Hepatocyte (in vitro differentiated cells): ENCODE data around the gene CCDC137. TPM values are rescaled to one million over a fixed set of nuclear protein-coding genes. Genes with fewer than 3 reads are reported as not detected.

ENCODE experiments used
- DNase-seq: peaks from one replicate; pipeline ENCODE4 v3.0.0-alpha.2; 2016; ENCODE audit warnings: low spot score
- H2AFZ ChIP-seq: fragments of 200-600 bp; sonication (generic); 2 replicates; pipeline ENCODE4 v1.6.0; 2016; ENCODE audit warnings: antibody characterized with exemption, mild to moderate bottlenecking
- H3K27ac ChIP-seq: fragments of 200-600 bp; sonication (generic); 2 replicates; pipeline ENCODE4 v1.5.1; 2016; ENCODE audit warnings: mild to moderate bottlenecking
- H3K27me3 ChIP-seq: fragments of 200-600 bp; sonication (generic); 2 replicates; pipeline ENCODE4 v1.6.1; 2016
- H3K36me3 ChIP-seq: fragments of 200-600 bp; sonication (generic); replicated peaks from 2 replicates; pipeline ENCODE4 v1.5.1; 2016; ENCODE audit warnings: low read depth; ENCODE audit not compliant: insufficient read depth
- H3K4me1 ChIP-seq: fragments of 200-600 bp; sonication (generic); 2 replicates; pipeline ENCODE4 v1.5.1; 2016; ENCODE audit warnings: mild to moderate bottlenecking, moderate library complexity; ENCODE audit not compliant: insufficient read depth
- H3K4me2 ChIP-seq: fragments of 200-600 bp; sonication (generic); 2 replicates; pipeline ENCODE4 v1.6.0; 2016
- H3K4me3 ChIP-seq: fragments of 200-600 bp; sonication (generic); 2 replicates; pipeline ENCODE4 v1.5.1; 2016; ENCODE audit warnings: mild to moderate bottlenecking
- H3K79me2 ChIP-seq: fragments of 200-600 bp; sonication (generic); 2 replicates; pipeline ENCODE4 v1.6.0; 2017; ENCODE audit warnings: mild to moderate bottlenecking
- H3K9me2 ChIP-seq: fragments of 200-600 bp; sonication (generic); replicated peaks from 2 replicates; pipeline ENCODE4 v1.6.0; 2017; ENCODE audit warnings: mild to moderate bottlenecking; ENCODE audit not compliant: insufficient read depth
- H3K9me3 ChIP-seq: fragments of 200-600 bp; sonication (generic); 2 replicates; pipeline ENCODE4 v1.5.1; 2016; ENCODE audit warnings: low read depth, mild to moderate bottlenecking
- H4K20me1 ChIP-seq: fragments of 200-600 bp; sonication (generic); 2 replicates; pipeline ENCODE4 v1.6.0; 2016; ENCODE audit warnings: mild to moderate bottlenecking; ENCODE audit not compliant: insufficient read depth, poor library complexity, severe bottlenecking
- CTCF ChIP-seq: fragments of 200-600 bp; sonication (generic); IDR thresholded peaks from 2 replicates; pipeline ENCODE4 v1.5.1; 2016; ENCODE audit warnings: antibody characterized with exemption, mild to moderate bottlenecking; ENCODE audit not compliant: poor library complexity
- EZH2 ChIP-seq: fragments of 200-600 bp; sonication (generic); IDR thresholded peaks from 2 replicates; pipeline ENCODE4 v1.6.1; 2016; ENCODE audit warnings: antibody characterized with exemption, mild to moderate bottlenecking, borderline replicate concordance
- EZH2phosphoT487 ChIP-seq: fragments of 200-600 bp; sonication (generic); IDR thresholded peaks from one replicate; pipeline ENCODE4 v1.6.1; 2018; ENCODE audit warnings: antibody characterized with exemption, mild to moderate bottlenecking, low read depth, moderate library complexity; ENCODE audit not compliant: unreplicated experiment, severe bottlenecking
- WGBS: methylation state at CpG from one replicate; pipeline ENCODE4 v1.1.6; 2016; ENCODE audit warnings: low lambda C conversion rate; ENCODE audit errors: missing lambda C conversion rate; 5-methylcytosine and 5-hydroxymethylcytosine counted together
- polyA plus RNA-seq: library from polyadenylated mRNA; unstranded; fragments of >200 nt; fragmentation: Nextera tagmentation; extraction: Ambion mirVana; gene quantifications from 2 replicates; pipeline ENCODE4 v1.2.1, GENCODE V29; 2016
- total RNA-seq: library from RNA; depleted of rRNA; stranded (reverse); fragments of >200 nt; gene quantifications from 2 replicates; pipeline ENCODE4 v1.2.3, GENCODE V29; 2014

Gene CCDC137
- total and polyA plus RNA-seq, 2 experiments from 2014 or later, result 8.3 to 20.5 TPM

DNA sequence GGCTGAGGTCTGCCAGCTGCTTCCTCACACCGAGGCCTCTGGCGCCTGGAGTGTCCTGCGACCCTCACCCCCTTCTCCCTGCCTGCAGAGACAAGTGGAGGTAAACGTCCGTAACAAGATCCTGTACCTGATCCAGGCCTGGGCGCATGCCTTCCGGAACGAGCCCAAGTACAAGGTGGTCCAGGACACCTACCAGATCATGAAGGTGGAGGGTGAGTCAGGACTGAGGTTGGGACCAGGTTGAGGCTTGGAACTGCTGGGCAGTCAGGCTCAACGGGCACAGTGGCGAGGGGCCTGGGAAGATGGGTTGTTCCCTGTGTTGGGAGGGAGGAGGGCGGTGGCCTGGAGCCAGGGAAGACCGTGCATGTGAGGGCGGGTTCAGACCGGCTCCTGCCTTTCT lies 22.1 kb downstream of the CCDC137 start:
- no peak overlapping the region for H3K27ac ChIP-seq
- H3K4me2 ChIP-seq, result no peak overlapping the region
- no peaks in the 10 kb centered on the region for H3K27me3 ChIP-seq
- H3K9me3 ChIP-seq, result no peaks in the 10 kb centered on the region
- no peak for DNase-seq
- no peak for TF ChIP-seq EZH2
- peaks cover 44% of the 10 kb centered on the region for H3K79me2 ChIP-seq
- no peak overlapping the region for H3K4me3 ChIP-seq
- peaks cover 15% of the 10 kb centered on the region for H4K20me1 ChIP-seq
- H3K9me2 ChIP-seq, result no peaks in the 10 kb centered on the region
- 98% methylated on average over 14 of the region's 14 CpGs for WGBS
- no peaks in the 10 kb centered on the region for H3K36me3 ChIP-seq
- H2AFZ ChIP-seq, result no peak overlapping the region
- peaks cover 12% of the 10 kb centered on the region for H3K4me1 ChIP-seq

- no peaks in the 10 kb centered on the region for H3K9me3 ChIP-seq
- H4K20me1 ChIP-seq, result peaks cover 11% of the 10 kb centered on the region
- no peak overlapping the region for H2AFZ ChIP-seq
- H3K4me2 ChIP-seq, result no peak overlapping the region
- TF ChIP-seq EZH2phosphoT487, result no peak
- TF ChIP-seq CTCF, result no peak
- no peak for TF ChIP-seq EZH2
- H3K4me1 ChIP-seq, result peaks cover 5% of the 10 kb centered on the region
- no peaks in the 10 kb centered on the region for H3K27me3 ChIP-seq
- DNase-seq, result no peak
- no peak overlapping the region for H3K27ac ChIP-seq
- H3K9me2 ChIP-seq, result no peaks in the 10 kb centered on the region
- peaks cover 33% of the 10 kb centered on the region for H3K79me2 ChIP-seq
- H3K4me3 ChIP-seq, result no peak overlapping the region
- H3K36me3 ChIP-seq, result no peaks in the 10 kb centered on the region
- 95% methylated on average over 18 of the region's 18 CpGs for WGBS
Measured at GRCh38 chr17:81690066-81690465, 23.5 kb downstream of the CCDC137 start.

- Histone ChIP-seq H3K27ac (no peak overlapping the region), H3K9me2 (no peaks in the 10 kb centered on the region), H3K4me3 (no peak overlapping the region), H2AFZ (no peak overlapping the region), H3K4me1 (no peaks in the 10 kb centered on the region), H3K9me3 (no peaks in the 10 kb centered on the region), H3K36me3 (no peaks in the 10 kb centered on the region), H3K4me2 (no peak overlapping the region), H4K20me1 (peaks cover 6% of the 10 kb centered on the region), H3K27me3 (no peaks in the 10 kb centered on the region), H3K79me2 (peaks cover 28% of the 10 kb centered on the region)
- WGBS, result 94% methylated on average over 15 of the region's 17 CpGs
- no peak for TF ChIP-seq CTCF
- no peak for TF ChIP-seq EZH2phosphoT487
- TF ChIP-seq EZH2, result no peak
- DNase-seq, result no peak
Measured at GRCh38 chr17:81690549-81690948, 24.0 kb downstream of the CCDC137 start.

- Histone ChIP-seq H3K4me1 (no peaks in the 10 kb centered on the region), H3K4me2 (no peak overlapping the region), H4K20me1 (peaks cover 5% of the 10 kb centered on the region), H3K36me3 (no peaks in the 10 kb centered on the region), H3K4me3 (no peak overlapping the region), H3K9me3 (no peaks in the 10 kb centered on the region), H3K27ac (no peak overlapping the region), H3K27me3 (no peaks in the 10 kb centered on the region), H3K9me2 (no peaks in the 10 kb centered on the region), H3K79me2 (peaks cover 21% of the 10 kb centered on the region), H2AFZ (no peak overlapping the region)
- 95% methylated on average over 18 of the region's 18 CpGs for WGBS
- TF ChIP-seq EZH2 (no peak), EZH2phosphoT487 (no peak), CTCF (no peak)
- no peak for DNase-seq
Measured at GRCh38 chr17:81691196-81691595, 24.7 kb downstream of the CCDC137 start.
